Right ventricle myocardium inferior (tissue), 1 donor: ENCODE data around the gene MET. TPM values are rescaled to one million over a fixed set of nuclear protein-coding genes. Genes with fewer than 3 reads are reported as not detected.

Experiments used
- total RNA-seq: library from RNA; stranded (reverse); fragmentation: NEBNext Ultra II Directional; extraction: Animal tissue kit (Norgen Biotek cat#: 25700); gene quantifications from one replicate; pipeline ENCODE4 v1.2.1, GENCODE V29; 2021
- donor health status: DM: no; HTN: yes; CAD: no; lungs with severe emphysema.

MET gene
- total RNA-seq, 1 donor from 2014 or later: 15.9 TPM

Other genes with a start within 250 kb of the MET start
- 239 TPM for gene CAV2, start 172.5 kb upstream of the MET start, total RNA-seq
- 387 TPM for gene CAV1, start 147.2 kb upstream of the MET start, total RNA-seq
- 416 TPM for gene CAPZA2, start 190.4 kb downstream of the MET start, total RNA-seq